ENCODE measurements around the gene INHBB. TPM values are rescaled to one million over a fixed set of nuclear protein-coding genes. Genes with fewer than 3 reads are reported as not detected.

The INHBB gene
- total and polyA plus RNA-seq, 2 of the 4 experiments (the other 2 are of a cell fraction) = 0.18 to 0.92 TPM

DNA sequence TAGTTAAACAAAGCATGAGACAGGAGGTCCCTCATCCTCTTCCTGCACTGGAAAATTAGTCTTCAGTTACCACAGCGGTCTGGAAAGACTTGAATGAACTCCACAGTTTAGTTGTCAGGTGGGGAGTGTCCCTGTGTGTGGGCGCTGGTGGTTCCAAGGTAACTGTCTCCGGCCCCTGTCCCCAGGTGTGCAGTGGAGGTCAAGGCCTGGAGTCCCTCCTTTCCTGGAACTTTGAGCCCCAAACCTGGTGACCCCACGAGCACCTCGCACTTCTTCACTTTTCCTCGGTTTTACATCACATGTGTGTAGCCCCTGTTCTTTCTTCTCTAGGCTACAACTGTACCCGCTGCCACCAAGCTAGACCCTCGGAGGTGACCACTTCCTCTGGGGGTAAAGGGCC is 28.0 kb upstream of the INHBB start:
- H3K27me3 ChIP-seq (ENCODE audit: control insufficient read depth, insufficient read depth, low read length) = peaks cover 36% of the 10 kb centered on the region
- H2AK9ac ChIP-seq (replicated peaks; ENCODE audit: low read depth, low read length, poor library complexity) = no peak overlapping the region
- no peaks in the 10 kb centered on the region for H3K9me3 ChIP-seq (ENCODE audit: control insufficient read depth, insufficient read depth, low read length)
- no peak overlapping the region for H3K4me3 ChIP-seq (ENCODE audit: insufficient read depth, low read depth, low read length)
- in situ Hi-C loops (cut with MboI; ENCODE audit: low sequenced_read_pairs) (no loop called here), dilution Hi-C loops (cut with HindIII; ENCODE audit: low sequenced_read_pairs, unreplicated experiment) (no loop called here), intact Hi-C loops (cut with micrococcal nuclease) (no loop called here)
- no peak for DNase-seq
- H2BK5ac ChIP-seq (ENCODE audit: low read depth, low read length, poor library complexity, severe bottlenecking) = no peak overlapping the region
- no peak overlapping the region for H4K91ac ChIP-seq (ENCODE audit: insufficient read depth, low read depth, low read length)
- H3K79me1 ChIP-seq (ENCODE audit: low read depth in 1 of 2, low read length in 2 of 2) = no peaks in the 10 kb centered on the region
- H2BK120ac ChIP-seq (ENCODE audit: low read depth, low read length) = no peak overlapping the region
- H3K4me2 ChIP-seq (ENCODE audit: low read depth, low read length) = no peak overlapping the region
- H3K4ac ChIP-seq (ENCODE audit: low read depth, low read length) = no peak overlapping the region
- H3K18ac ChIP-seq (ENCODE audit: low read depth, low read length) = no peak overlapping the region
- H4K20me1 ChIP-seq (ENCODE audit: insufficient read depth, low read length) = no peaks in the 10 kb centered on the region
- H2BK15ac ChIP-seq (ENCODE audit: low read depth, low read length) = no peak overlapping the region
- TF ChIP-seq CEBPB (IDR thresholded peaks at IDR 0.05; ENCODE audit: low read depth, low read length) = no peak
- WGBS, 2 experiments (ENCODE audit: extremely low coverage in 2 of 2, insufficient read length in 1 of 2) = 100% methylated on average over 2 of the region's 8 CpGs; no CpG with 5 or more reads in 1 of the 2 experiments
- no peak overlapping the region for H2AFZ ChIP-seq (replicated peaks; ENCODE audit: low read length, poor library complexity)
- ChIA-PET POLR2A (ENCODE audit: unreplicated experiment) (no interaction called here), CTCF (no interaction called here)
- no peak overlapping the region for H3K56ac ChIP-seq (ENCODE audit: extremely low read depth, insufficient read depth, low read length)
- no peak overlapping the region for H2BK20ac ChIP-seq (ENCODE audit: low read depth, low read length)
- no peak overlapping the region for H3K9ac ChIP-seq (ENCODE audit: low read depth, low read length)
- H4K5ac ChIP-seq (ENCODE audit: low read depth, low read length) = no peak overlapping the region
- no TSS peak for BruUV-seq (replicated peaks)
- no peak overlapping the region for H2AK5ac ChIP-seq (ENCODE audit: low read depth, low read length)
- no peaks in the 10 kb centered on the region for H3K9me1 ChIP-seq (ENCODE audit: insufficient read depth, low read length)
- ATAC-seq (ENCODE audit: low read depth) = no peak
- no peaks in the 10 kb centered on the region for H3K36me3 ChIP-seq (ENCODE audit: control insufficient read depth, insufficient read depth, low read length)
- H3K14ac ChIP-seq (replicated peaks; ENCODE audit: low read depth, low read length) = no peak overlapping the region
- H3K27ac ChIP-seq (ENCODE audit: insufficient read depth, low read length) = no peak overlapping the region
- H4K8ac ChIP-seq (ENCODE audit: low read depth in 2 of 2, low read length in 2 of 2) = no peak overlapping the region
- no peaks in the 10 kb centered on the region; the same call in 1 of the 2 replicates for H3K4me1 ChIP-seq (ENCODE audit: control insufficient read depth, insufficient read depth, low read length)
- no peak overlapping the region for H3K23ac ChIP-seq (ENCODE audit: low read depth, low read length)

All from IMR-90 (cell line).